ENCODE measurements around the gene CIRBP. TPM values are rescaled to one million over a fixed set of nuclear protein-coding genes. Genes with fewer than 3 reads are reported as not detected.
A peak's percentile ranks its signal among the peaks of the same experiment; 100 is the strongest.

The CIRBP gene
- total RNA-seq, 1 donor from 2014 or later, result 352 TPM

- peak; percentile 58 for DNase-seq
- peaks cover 81% of the 10 kb centered on the region for H3K4me1 ChIP-seq
- intact Hi-C loops (cut with DNase I), result no loop called here
- no peak for ATAC-seq
- peak overlapping the region; percentile 99 for H3K27ac ChIP-seq
- H3K27me3 ChIP-seq (ENCODE audit: low read depth), result no peaks in the 10 kb centered on the region
- no peaks in the 10 kb centered on the region for H3K9me3 ChIP-seq
- TF ChIP-seq CTCF (IDR thresholded peaks at IDR 0.05), result no peak
- H3K36me3 ChIP-seq, result peaks cover 32% of the 10 kb centered on the region
- H3K4me3 ChIP-seq, result peak overlapping the region; percentile 94
Observed at GRCh38 chr19:1268226-1269064, 687 bp upstream of the CIRBP start.

GRCh38 chr19:1269478-1270212 lies 513 bp downstream of the CIRBP start:
- Histone ChIP-seq H3K27ac (peak overlapping the region; percentile 99), H3K9me3 (no peaks in the 10 kb centered on the region), H3K4me1 (peaks cover 91% of the 10 kb centered on the region), H3K4me3 (peak overlapping the region; percentile 94), H3K36me3 (peaks cover 44% of the 10 kb centered on the region), H3K27me3 (ENCODE audit: low read depth) (no peaks in the 10 kb centered on the region)
- TF ChIP-seq CTCF (IDR thresholded peaks at IDR 0.05), result no peak
- intact Hi-C loops (cut with DNase I), result no loop called here
- DNase-seq, result peak; percentile 91
- ATAC-seq, result peak; percentile 41 to 48

- intact Hi-C loops (cut with DNase I), result no loop called here
- Histone ChIP-seq H3K36me3 (peaks cover 49% of the 10 kb centered on the region), H3K4me3 (peak overlapping the region; percentile 94), H3K4me1 (peaks cover 90% of the 10 kb centered on the region), H3K27me3 (ENCODE audit: low read depth) (no peaks in the 10 kb centered on the region), H3K27ac (peak overlapping the region; percentile 99), H3K9me3 (no peaks in the 10 kb centered on the region)
- no peak for DNase-seq
- ATAC-seq, result no peak
- TF ChIP-seq CTCF (IDR thresholded peaks at IDR 0.05), result no peak
Observed at GRCh38 chr19:1270213-1270853, 1.2 kb downstream of the CIRBP start.

- H3K27ac ChIP-seq, result peak overlapping the region; percentile 99
- peaks cover 85% of the 10 kb centered on the region for H3K4me1 ChIP-seq
- peak overlapping the region; percentile 94 for H3K4me3 ChIP-seq
- intact Hi-C loops (cut with DNase I), result no loop called here
- H3K36me3 ChIP-seq, result peaks cover 49% of the 10 kb centered on the region
- TF ChIP-seq CTCF (IDR thresholded peaks at IDR 0.05), result no peak
- DNase-seq (no peak), ATAC-seq (no peak)
- H3K9me3 ChIP-seq, result no peaks in the 10 kb centered on the region
- H3K27me3 ChIP-seq (ENCODE audit: low read depth), result no peaks in the 10 kb centered on the region
Observed at GRCh38 chr19:1270854-1271527, 1.9 kb downstream of the CIRBP start.

Measured in lower lobe of right lung (tissue), 2 donors.